Neural cell (in vitro differentiated cells): ENCODE measurements around the gene MDFIC2. TPM values are rescaled to one million over a fixed set of nuclear protein-coding genes. Genes with fewer than 3 reads are reported as not detected.
"Not testable (repeated sequence)": the region's sequence is repeated elsewhere in the genome, so short reads cannot be mapped to it uniquely, and the experiment has no call there.

ENCODE experiments used
- H2AFZ ChIP-seq: fragments of 200-600, 300-800 bp; sonication (generic), shearing (Covaris generic); 2 replicates; pipeline ENCODE4 v1.6.0; 2014; ENCODE audit warnings: low read depth, mild to moderate bottlenecking, antibody characterized with exemption, low read length, moderate library complexity
- H3F3A ChIP-seq: fragments of 200-600 bp; shearing (Covaris generic); 2 replicates; pipeline ENCODE4 v1.6.1; 2016; ENCODE audit warnings: mild to moderate bottlenecking, moderate library complexity, mixed read lengths, antibody characterized with exemption, low read length; ENCODE audit not compliant: insufficient read depth, poor library complexity, severe bottlenecking
- H3K27ac ChIP-seq: fragments of 200-600, 300-800 bp; sonication (generic), shearing (Covaris generic); 2 replicates; pipeline ENCODE4 v1.5.1; 2014; ENCODE audit warnings: mild to moderate bottlenecking, low read length, moderate library complexity
- H3K27me3 ChIP-seq: fragments of 300-800, 200-600 bp; sonication (generic), shearing (Covaris generic); 2 replicates; pipeline ENCODE4 v1.6.0; 2014; ENCODE audit warnings: mild to moderate bottlenecking, low read depth, low read length, moderate library complexity; ENCODE audit not compliant: insufficient read depth
- H3K36me3 ChIP-seq: fragments of 300-800, 200-600 bp; sonication (generic), shearing (Covaris generic); 2 replicates; pipeline ENCODE4 v1.5.1; 2014; ENCODE audit warnings: mild to moderate bottlenecking, antibody characterized with exemption, low read length, moderate library complexity; ENCODE audit not compliant: insufficient read depth
- H3K4me2 ChIP-seq: fragments of 300-800, 200-600 bp; sonication (generic), shearing (Covaris generic); 2 replicates; pipeline ENCODE4 v1.6.0; 2014; ENCODE audit warnings: mild to moderate bottlenecking, low read length
- H3K4me3 ChIP-seq: fragments of 300-800, 200-600 bp; sonication (generic), shearing (Covaris generic); 2 replicates; pipeline ENCODE4 v1.5.1; 2014; ENCODE audit warnings: mild to moderate bottlenecking, low read length, moderate library complexity
- H3K79me2 ChIP-seq: fragments of 200-600 bp; shearing (Covaris generic); replicated peaks from 2 replicates; pipeline ENCODE4 v1.6.0; 2014; ENCODE audit warnings: mild to moderate bottlenecking, low read length, moderate library complexity; ENCODE audit not compliant: insufficient read depth
- H3K9ac ChIP-seq: fragments of 300-800, 200-600 bp; sonication (generic), shearing (Covaris generic); 2 replicates; pipeline ENCODE4 v1.6.1; 2016; ENCODE audit warnings: mild to moderate bottlenecking, low read length, mixed read lengths
- H3K9me2 ChIP-seq: fragments of 200-600 bp; shearing (Covaris generic); 2 replicates; pipeline ENCODE4 v1.6.1; 2016; ENCODE audit warnings: mild to moderate bottlenecking, low read length, mixed read lengths; ENCODE audit not compliant: insufficient read depth
- H3K9me3 ChIP-seq: fragments of 200-600, 300-800 bp; sonication (generic), shearing (Covaris generic); 2 replicates; pipeline ENCODE4 v1.6.1; 2016; ENCODE audit warnings: mild to moderate bottlenecking, mixed run types, low read length, moderate library complexity, mixed read lengths
- H4K20me1 ChIP-seq: fragments of 200-600 bp; shearing (Covaris generic); 2 replicates; pipeline ENCODE4 v1.6.1; 2016; ENCODE audit warnings: mild to moderate bottlenecking, mixed run types; ENCODE audit not compliant: insufficient read depth
- EP300 ChIP-seq: fragments of 450-650 bp; conservative IDR thresholded peaks from 2 replicates; pipeline ENCODE4 v1.6.1; 2014; ENCODE audit warnings: antibody characterized with exemption, mild to moderate bottlenecking, moderate library complexity; ENCODE audit not compliant: poor library complexity, severe bottlenecking
- EZH2 ChIP-seq: fragments of 200-600, 300-800 bp; shearing (Covaris generic), sonication (generic); IDR thresholded peaks from 2 replicates; pipeline ENCODE4 v1.6.1; 2014; ENCODE audit warnings: antibody characterized with exemption, low read length, borderline replicate concordance, mild to moderate bottlenecking; ENCODE audit not compliant: insufficient read depth, poor library complexity, severe bottlenecking
- MXI1 ChIP-seq: fragments of 450-650 bp; conservative IDR thresholded peaks from 2 replicates; pipeline ENCODE4 v1.6.1; 2014; ENCODE audit warnings: antibody characterized with exemption, mild to moderate bottlenecking; ENCODE audit not compliant: poor library complexity, severe bottlenecking
- POLR2AphosphoS5 ChIP-seq: IDR thresholded peaks from 2 replicates; pipeline ENCODE4 v1.6.1; 2012
- RAD21 ChIP-seq: fragments of 450-650 bp; conservative IDR thresholded peaks from 2 replicates; pipeline ENCODE4 v1.6.1; 2014; ENCODE audit warnings: antibody characterized with exemption, mild to moderate bottlenecking, moderate library complexity
- SMC3 ChIP-seq: fragments of 450-650 bp; conservative IDR thresholded peaks from 2 replicates; pipeline ENCODE4 v1.6.1; 2014; ENCODE audit warnings: antibody characterized with exemption, mild to moderate bottlenecking, moderate library complexity; ENCODE audit not compliant: poor library complexity
- TAF1 ChIP-seq: IDR thresholded peaks from 2 replicates; pipeline ENCODE4 v1.6.1; 2012; ENCODE audit warnings: low read depth
- polyA plus RNA-seq: library from polyadenylated mRNA; depleted of rRNA; stranded (reverse); fragments of >200 nt; gene quantifications from 2 replicates; pipeline ENCODE4 v1.2.3, GENCODE V29; 2014
- TF ChIP-seq, protein P1 (sequence below): IDR thresholded peaks from 2 replicates; pipeline ENCODE4 v1.6.1; 2012; ENCODE audit warnings: borderline replicate concordance
- TF ChIP-seq, protein P2 (sequence below): fragments of 450-650 bp; IDR thresholded peaks from 2 replicates; pipeline ENCODE4 v1.5.1; 2014; ENCODE audit warnings: antibody characterized with exemption, mild to moderate bottlenecking, moderate library complexity; ENCODE audit not compliant: poor library complexity, severe bottlenecking

MDFIC2 gene
- polyA plus RNA-seq, 1 donor from 2014 or later = not detected

DNA sequence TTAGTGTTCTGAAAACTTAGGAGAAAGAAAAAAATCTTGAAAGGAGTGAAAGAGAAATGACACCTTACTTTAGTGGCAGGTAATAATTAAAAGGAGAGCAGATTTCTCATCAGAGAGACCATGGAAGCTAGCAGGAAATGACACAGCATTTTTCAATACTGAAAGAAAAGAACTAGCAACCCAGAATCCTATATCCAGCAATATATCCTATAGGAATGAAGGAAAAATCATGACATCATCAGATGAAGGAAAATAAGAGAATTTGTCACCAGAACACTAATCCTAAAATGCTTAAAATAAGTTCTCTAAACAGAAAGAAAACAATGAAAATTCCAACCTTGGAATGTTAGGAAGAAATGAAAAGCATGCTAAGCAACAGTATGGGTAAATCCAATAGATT lies 39.8 kb upstream of the MDFIC2 start:
- Histone ChIP-seq H3K27me3 (no peaks in the 10 kb centered on the region), H3F3A (no peaks in the 10 kb centered on the region), H4K20me1 (no peaks in the 10 kb centered on the region), H3K4me3 (no peak overlapping the region), H3K9ac (no peak overlapping the region), H3K9me2 (no peaks in the 10 kb centered on the region), H3K36me3 (no peaks in the 10 kb centered on the region), H2AFZ (no peak overlapping the region), H3K79me2 (no peaks in the 10 kb centered on the region), H3K9me3 (no peaks in the 10 kb centered on the region), H3K4me2 (no peak overlapping the region), H3K27ac (no peak overlapping the region)
- TF ChIP-seq MXI1 = no peak
- no peak for TF ChIP-seq TAF1
- TF ChIP-seq, protein P1, sequence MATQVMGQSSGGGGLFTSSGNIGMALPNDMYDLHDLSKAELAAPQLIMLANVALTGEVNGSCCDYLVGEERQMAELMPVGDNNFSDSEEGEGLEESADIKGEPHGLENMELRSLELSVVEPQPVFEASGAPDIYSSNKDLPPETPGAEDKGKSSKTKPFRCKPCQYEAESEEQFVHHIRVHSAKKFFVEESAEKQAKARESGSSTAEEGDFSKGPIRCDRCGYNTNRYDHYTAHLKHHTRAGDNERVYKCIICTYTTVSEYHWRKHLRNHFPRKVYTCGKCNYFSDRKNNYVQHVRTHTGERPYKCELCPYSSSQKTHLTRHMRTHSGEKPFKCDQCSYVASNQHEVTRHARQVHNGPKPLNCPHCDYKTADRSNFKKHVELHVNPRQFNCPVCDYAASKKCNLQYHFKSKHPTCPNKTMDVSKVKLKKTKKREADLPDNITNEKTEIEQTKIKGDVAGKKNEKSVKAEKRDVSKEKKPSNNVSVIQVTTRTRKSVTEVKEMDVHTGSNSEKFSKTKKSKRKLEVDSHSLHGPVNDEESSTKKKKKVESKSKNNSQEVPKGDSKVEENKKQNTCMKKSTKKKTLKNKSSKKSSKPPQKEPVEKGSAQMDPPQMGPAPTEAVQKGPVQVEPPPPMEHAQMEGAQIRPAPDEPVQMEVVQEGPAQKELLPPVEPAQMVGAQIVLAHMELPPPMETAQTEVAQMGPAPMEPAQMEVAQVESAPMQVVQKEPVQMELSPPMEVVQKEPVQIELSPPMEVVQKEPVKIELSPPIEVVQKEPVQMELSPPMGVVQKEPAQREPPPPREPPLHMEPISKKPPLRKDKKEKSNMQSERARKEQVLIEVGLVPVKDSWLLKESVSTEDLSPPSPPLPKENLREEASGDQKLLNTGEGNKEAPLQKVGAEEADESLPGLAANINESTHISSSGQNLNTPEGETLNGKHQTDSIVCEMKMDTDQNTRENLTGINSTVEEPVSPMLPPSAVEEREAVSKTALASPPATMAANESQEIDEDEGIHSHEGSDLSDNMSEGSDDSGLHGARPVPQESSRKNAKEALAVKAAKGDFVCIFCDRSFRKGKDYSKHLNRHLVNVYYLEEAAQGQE = no peak
- no peak for TF ChIP-seq POLR2AphosphoS5
- no peak for TF ChIP-seq SMC3
- TF ChIP-seq RAD21 = no peak
- no peak for TF ChIP-seq EZH2
- TF ChIP-seq, protein P2, sequence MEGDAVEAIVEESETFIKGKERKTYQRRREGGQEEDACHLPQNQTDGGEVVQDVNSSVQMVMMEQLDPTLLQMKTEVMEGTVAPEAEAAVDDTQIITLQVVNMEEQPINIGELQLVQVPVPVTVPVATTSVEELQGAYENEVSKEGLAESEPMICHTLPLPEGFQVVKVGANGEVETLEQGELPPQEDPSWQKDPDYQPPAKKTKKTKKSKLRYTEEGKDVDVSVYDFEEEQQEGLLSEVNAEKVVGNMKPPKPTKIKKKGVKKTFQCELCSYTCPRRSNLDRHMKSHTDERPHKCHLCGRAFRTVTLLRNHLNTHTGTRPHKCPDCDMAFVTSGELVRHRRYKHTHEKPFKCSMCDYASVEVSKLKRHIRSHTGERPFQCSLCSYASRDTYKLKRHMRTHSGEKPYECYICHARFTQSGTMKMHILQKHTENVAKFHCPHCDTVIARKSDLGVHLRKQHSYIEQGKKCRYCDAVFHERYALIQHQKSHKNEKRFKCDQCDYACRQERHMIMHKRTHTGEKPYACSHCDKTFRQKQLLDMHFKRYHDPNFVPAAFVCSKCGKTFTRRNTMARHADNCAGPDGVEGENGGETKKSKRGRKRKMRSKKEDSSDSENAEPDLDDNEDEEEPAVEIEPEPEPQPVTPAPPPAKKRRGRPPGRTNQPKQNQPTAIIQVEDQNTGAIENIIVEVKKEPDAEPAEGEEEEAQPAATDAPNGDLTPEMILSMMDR = no peak
- no peak for TF ChIP-seq EP300

DNA sequence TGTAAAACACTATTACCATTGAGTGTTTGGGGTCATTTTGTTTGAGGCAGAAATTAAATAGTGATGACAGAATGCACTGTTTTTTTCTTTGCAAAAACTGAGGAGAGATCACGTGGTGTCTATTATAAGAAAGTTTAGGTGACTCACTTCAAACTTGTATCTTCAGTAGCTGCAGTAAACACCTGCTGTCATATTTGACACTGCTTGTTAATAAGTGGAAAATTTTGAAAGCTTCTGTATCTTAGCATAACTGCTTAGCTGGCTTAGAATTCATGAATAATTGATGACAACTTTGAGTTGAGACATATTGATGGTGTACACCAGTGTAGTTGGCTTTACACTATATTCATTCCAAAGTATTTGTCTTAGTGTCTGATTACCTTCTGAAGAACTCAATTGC lies 29.7 kb upstream of the MDFIC2 start:
- Histone ChIP-seq H3F3A (no peaks in the 10 kb centered on the region), H3K9ac (no peak overlapping the region), H3K27me3 (no peaks in the 10 kb centered on the region), H3K4me2 (no peak overlapping the region), H3K79me2 (no peaks in the 10 kb centered on the region), H3K9me2 (no peaks in the 10 kb centered on the region), H3K9me3 (no peaks in the 10 kb centered on the region), H4K20me1 (no peaks in the 10 kb centered on the region), H3K4me3 (no peak overlapping the region), H3K27ac (no peak overlapping the region), H3K36me3 (no peaks in the 10 kb centered on the region), H2AFZ (no peak overlapping the region)
- peak; percentile 65 for TF ChIP-seq EP300
- TF ChIP-seq, protein P1 = no peak

DNA sequence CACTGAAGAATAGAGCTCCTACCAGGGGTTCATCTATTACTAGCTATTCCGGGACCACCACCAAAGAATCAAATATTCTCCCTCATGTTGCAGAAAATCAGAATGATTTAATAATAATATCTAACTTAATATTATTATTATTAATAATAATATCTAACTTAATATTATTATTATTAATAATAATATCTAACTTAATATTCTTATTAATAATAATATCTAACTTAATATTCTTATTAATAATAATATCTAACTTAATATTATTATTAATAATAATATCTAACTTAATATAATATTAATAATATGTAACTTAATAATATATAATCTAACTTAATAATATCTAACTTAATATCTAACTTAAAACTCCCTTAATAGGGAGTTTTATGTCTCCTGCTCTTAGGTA lies 24.4 kb upstream of the MDFIC2 start:
- H3F3A ChIP-seq, H3K4me3 ChIP-seq, H3K9ac ChIP-seq, H3K27me3 ChIP-seq, H3K4me2 ChIP-seq, H3K9me2 ChIP-seq, H2AFZ ChIP-seq, H3K9me3 ChIP-seq, H3K36me3 ChIP-seq, H4K20me1 ChIP-seq, H3K79me2 ChIP-seq, H3K27ac ChIP-seq: not testable (repeated sequence)
